Measurements from ENCODE around the gene ACTG1. TPM values are rescaled to one million over a fixed set of nuclear protein-coding genes. Genes with fewer than 3 reads are reported as not detected.
A peak's percentile ranks its signal among the peaks of the same experiment; 100 is the strongest.

The ACTG1 gene
- total and polyA plus RNA-seq, 2 of the 13 experiments (the other 11 are each of a cell fraction or from before 2014, with no cell fraction given) = 973 to 1,138 TPM

DNA sequence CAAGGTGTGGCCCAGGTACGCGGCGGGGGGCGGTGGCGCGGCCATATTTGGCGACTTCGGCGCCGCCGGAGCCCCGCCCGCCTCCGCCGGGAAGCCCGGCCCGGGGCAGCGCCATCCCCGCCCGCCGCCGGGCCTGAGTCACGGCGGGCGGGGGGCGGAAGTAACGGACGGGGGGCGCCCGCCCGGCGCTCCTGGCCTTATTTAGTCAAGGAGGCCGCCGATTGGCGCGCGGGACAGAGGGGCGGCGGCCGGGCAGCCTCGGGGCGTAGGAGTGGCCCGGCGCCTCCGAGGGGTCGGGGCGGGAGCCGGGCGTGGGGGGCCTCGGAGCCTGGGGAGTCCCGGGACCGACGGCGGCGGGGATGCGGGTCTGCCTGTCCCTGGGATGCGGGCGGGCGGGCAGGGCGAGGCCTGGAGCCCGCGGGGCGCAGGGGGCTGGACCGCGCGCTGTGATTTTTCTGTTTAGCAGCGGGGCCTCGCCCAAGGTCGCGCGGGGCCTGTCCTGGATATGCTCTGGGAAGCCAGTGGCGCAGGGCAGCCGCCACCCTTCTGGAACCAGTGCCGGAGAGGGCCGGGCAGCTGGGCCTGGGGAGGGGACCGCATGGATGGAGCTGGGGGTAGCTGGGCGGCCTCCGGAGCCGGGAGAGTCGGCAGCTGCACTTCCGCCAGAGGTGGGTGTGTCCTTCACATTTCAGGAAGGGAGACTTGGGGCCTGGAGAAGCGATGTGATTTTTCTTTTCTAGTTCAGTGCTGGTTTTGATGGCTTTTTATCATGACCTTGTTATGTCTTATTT, 2.3 kb upstream of the ACTG1 start (continued):
- TF ChIP-seq ZBTB3 (CRISPR knock-in tag; IDR thresholded peaks at IDR 0.05; ENCODE audit: borderline replicate concordance, low read depth) = no peak
- no peak for TF ChIP-seq ATAD3A (CRISPR knock-in tag; IDR thresholded peaks at IDR 0.05)
- TF ChIP-seq SIN3A (IDR thresholded peaks at IDR 0.05; ENCODE audit: borderline replicate concordance, low read depth, low read length) = peak; percentile 97
- TF ChIP-seq RXRA (CRISPR knock-in tag; IDR thresholded peaks at IDR 0.05) = no peak
- TF ChIP-seq RELA (CRISPR knock-in tag; IDR thresholded peaks at IDR 0.05) = 0 out of 2 replicates have a peak, but pooled peaks have one; percentile 47
- TF ChIP-seq ZNF20 (CRISPR knock-in tag; IDR thresholded peaks at IDR 0.05) = 0 out of 2 replicates have a peak, but pooled peaks have one; percentile 34
- no peak for TF ChIP-seq PHF5A (CRISPR knock-in tag; IDR thresholded peaks at IDR 0.05; ENCODE audit: low read depth, unreplicated experiment)
- 0 out of 2 replicates have a peak, but pooled peaks have one; percentile 39 for TF ChIP-seq ESRRA (CRISPR knock-in tag; IDR thresholded peaks at IDR 0.05; ENCODE audit: low read depth)
- TF ChIP-seq, protein P1, sequence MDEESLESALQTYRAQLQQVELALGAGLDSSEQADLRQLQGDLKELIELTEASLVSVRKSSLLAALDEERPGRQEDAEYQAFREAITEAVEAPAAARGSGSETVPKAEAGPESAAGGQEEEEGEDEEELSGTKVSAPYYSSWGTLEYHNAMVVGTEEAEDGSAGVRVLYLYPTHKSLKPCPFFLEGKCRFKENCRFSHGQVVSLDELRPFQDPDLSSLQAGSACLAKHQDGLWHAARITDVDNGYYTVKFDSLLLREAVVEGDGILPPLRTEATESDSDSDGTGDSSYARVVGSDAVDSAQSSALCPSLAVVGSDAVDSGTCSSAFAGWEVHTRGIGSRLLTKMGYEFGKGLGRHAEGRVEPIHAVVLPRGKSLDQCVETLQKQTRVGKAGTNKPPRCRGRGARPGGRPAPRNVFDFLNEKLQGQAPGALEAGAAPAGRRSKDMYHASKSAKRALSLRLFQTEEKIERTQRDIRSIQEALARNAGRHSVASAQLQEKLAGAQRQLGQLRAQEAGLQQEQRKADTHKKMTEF (CRISPR knock-in tag; IDR thresholded peaks at IDR 0.05) = peak; percentile 54; the same call in 1 of the 2 replicates
- TF ChIP-seq SIN3B (IDR thresholded peaks at IDR 0.05; ENCODE audit: low read length) = no peak
- peak; percentile 93 for TF ChIP-seq ZBTB25 (CRISPR knock-in tag; IDR thresholded peaks at IDR 0.05)
- peak; percentile 40; the same call in 1 of the 2 replicates for TF ChIP-seq ATF2 (CRISPR knock-in tag; IDR thresholded peaks at IDR 0.05)
- TF ChIP-seq SNAI1 (CRISPR knock-in tag; IDR thresholded peaks at IDR 0.05; ENCODE audit: borderline replicate concordance) = peak; percentile 85; the same call in 1 of the 2 replicates
